Adrenal gland (tissue), 5 donors: ENCODE results near the gene BCAS3.
A peak's percentile ranks its signal among the peaks of the same experiment; 100 is the strongest.

Experiments
- POLR2A ChIP-seq, 2 donors: fragments of 450-650 bp; IDR thresholded peaks; one replicate each; pipeline ENCODE4 v1.6.1; 2017; ENCODE audit warnings: antibody characterized with exemption in 2 of 2, mild to moderate bottlenecking in 2 of 2, moderate library complexity in 1 of 2
- TF ChIP-seq, protein P1 (sequence below), 6 experiments: fragments of 450-650 bp in 4 of 6; fragments of 200-600 bp in 2 of 6; sonication (generic) in 1 of 6; IDR thresholded peaks; 1 replicate in 5 of 6; 2 replicates in 1 of 6; pipeline versions ENCODE4 v1.5.1 to v1.8.0; 2016 to 2021; ENCODE audit warnings: antibody characterized with exemption in 6 of 6, mild to moderate bottlenecking in 2 of 6, moderate library complexity in 1 of 6
- donor health status: DM: no; HTN: no; CAD: no.

DNA sequence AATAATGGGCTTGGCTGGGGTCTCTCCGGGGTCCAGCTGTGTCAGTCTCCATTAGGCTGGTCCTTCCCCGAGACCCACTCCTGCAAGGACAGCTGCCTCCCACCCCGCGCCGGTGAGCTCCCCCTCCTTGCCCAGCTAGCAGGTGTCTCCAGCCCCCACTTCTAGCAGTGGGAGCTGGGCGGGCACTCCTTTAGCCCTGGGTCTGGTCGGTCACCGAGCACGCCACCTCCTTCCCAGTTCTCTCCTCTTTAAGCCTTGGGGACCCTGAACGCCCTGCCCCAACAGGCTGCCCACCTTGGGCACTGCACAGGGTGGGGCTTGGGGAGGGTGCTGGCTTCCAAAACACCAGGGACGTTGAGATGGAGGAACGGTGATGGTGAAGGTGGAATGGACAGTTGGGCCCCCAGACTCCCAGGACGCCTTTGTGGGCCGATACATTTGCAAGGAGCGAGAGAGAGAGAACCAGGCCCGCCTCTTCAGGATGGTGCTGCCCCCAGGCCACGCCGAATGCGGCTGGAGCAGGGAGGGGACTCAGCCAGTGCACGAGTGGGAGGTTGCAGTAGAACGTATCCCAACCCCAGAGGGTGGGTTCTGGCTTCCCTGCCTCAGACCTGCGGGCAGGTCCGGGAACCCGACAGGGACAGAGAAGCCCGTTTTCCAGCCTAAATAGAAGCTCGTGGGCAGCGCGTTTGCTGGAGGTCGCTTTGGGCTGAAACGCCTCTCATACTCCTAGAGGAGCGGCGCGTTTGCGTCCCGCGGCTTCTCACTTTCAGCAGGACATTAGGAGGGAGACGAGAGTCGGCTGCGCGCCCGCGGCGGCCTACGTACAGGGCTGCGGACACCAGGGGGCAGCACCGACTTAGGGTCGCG lies 732.7 kb downstream of the BCAS3 start:
- TF ChIP-seq, protein P1, sequence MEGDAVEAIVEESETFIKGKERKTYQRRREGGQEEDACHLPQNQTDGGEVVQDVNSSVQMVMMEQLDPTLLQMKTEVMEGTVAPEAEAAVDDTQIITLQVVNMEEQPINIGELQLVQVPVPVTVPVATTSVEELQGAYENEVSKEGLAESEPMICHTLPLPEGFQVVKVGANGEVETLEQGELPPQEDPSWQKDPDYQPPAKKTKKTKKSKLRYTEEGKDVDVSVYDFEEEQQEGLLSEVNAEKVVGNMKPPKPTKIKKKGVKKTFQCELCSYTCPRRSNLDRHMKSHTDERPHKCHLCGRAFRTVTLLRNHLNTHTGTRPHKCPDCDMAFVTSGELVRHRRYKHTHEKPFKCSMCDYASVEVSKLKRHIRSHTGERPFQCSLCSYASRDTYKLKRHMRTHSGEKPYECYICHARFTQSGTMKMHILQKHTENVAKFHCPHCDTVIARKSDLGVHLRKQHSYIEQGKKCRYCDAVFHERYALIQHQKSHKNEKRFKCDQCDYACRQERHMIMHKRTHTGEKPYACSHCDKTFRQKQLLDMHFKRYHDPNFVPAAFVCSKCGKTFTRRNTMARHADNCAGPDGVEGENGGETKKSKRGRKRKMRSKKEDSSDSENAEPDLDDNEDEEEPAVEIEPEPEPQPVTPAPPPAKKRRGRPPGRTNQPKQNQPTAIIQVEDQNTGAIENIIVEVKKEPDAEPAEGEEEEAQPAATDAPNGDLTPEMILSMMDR (IDR thresholded peaks at IDR 0.05), result peak in 5 of 6 experiments; percentile 8 to 55 (median 49)
- TF ChIP-seq POLR2A (IDR thresholded peaks at IDR 0.05), result no peak
